Caco-2 (cell line): Measurements from ENCODE around the gene PIKFYVE. TPM values are rescaled to one million over a fixed set of nuclear protein-coding genes. Genes with fewer than 3 reads are reported as not detected.

ENCODE experiments used
- BruUV-seq: library from RNA; stranded (reverse); fragments of 400-500 nt; replicated peaks from 2 replicates; lab custom pipeline; 2021; lab: Mats Ljungman, UMichigan
- CTCF ChIA-PET: fragments of 300-600 bp; sonication (Branson Sonifier 250); formaldehyde crosslinking; loops from one replicate; lab custom pipeline; 2022; ENCODE audit warnings: antibody characterized with exemption; lab: Charles Lee
- POLR2A ChIA-PET: fragments of 300-600 bp; sonication (Branson Sonifier 250); formaldehyde crosslinking; loops from one replicate; lab custom pipeline; 2022; ENCODE audit warnings: antibody characterized with exemption; lab: Charles Lee
- DNase-seq, 2 experiments: peaks; one replicate each; pipeline versions ENCODE4 v3.0.0 to v3.0.0-alpha.2; 2020 to 2022
- H3K27me3 ChIP-seq: replicated peaks from 2 replicates; pipeline ENCODE4 v1.6.0; 2011; ENCODE audit warnings: low read length; ENCODE audit not compliant: control insufficient read depth, insufficient read depth
- H3K36me3 ChIP-seq: 2 replicates; pipeline ENCODE4 v1.5.1; 2011; ENCODE audit warnings: low read length; ENCODE audit not compliant: control insufficient read depth, insufficient read depth
- H3K4me1 ChIP-seq: fragments of 250-450 bp; sonication (Bioruptor Pico); 2 replicates; pipeline ENCODE4 v1.5.1; 2020; ENCODE audit warnings: mild to moderate bottlenecking
- H3K4me3 ChIP-seq: 2 replicates; pipeline ENCODE4 v1.5.1; 2011; ENCODE audit warnings: low read depth, mild to moderate bottlenecking, control low read depth, low read length
- H3K9me3 ChIP-seq: fragments of 250-450 bp; sonication (Bioruptor Pico); 2 replicates; pipeline ENCODE4 v1.5.1; 2020; ENCODE audit warnings: mild to moderate bottlenecking, moderate library complexity
- H3K27ac Mint-ChIP-seq: one replicate; pipeline ENCODE4 v1.8.0; 2022; ENCODE audit warnings: mixed read lengths; ENCODE audit not compliant: unreplicated experiment
- H3K27me3 Mint-ChIP-seq: one replicate; pipeline ENCODE4 v1.8.0; 2022; ENCODE audit warnings: mixed read lengths; ENCODE audit not compliant: insufficient read depth, unreplicated experiment
- H3K36me3 Mint-ChIP-seq: one replicate; pipeline ENCODE4 v1.8.0; 2022; ENCODE audit warnings: mild to moderate bottlenecking, mixed read lengths; ENCODE audit not compliant: insufficient read depth, unreplicated experiment
- H3K4me1 Mint-ChIP-seq: one replicate; pipeline ENCODE4 v1.8.0; 2022; ENCODE audit warnings: low read depth, mixed read lengths; ENCODE audit not compliant: unreplicated experiment
- H3K4me3 Mint-ChIP-seq: one replicate; pipeline ENCODE4 v1.8.0; 2022; ENCODE audit warnings: mild to moderate bottlenecking, moderate library complexity, mixed read lengths; ENCODE audit not compliant: unreplicated experiment
- H3K9me3 Mint-ChIP-seq: one replicate; pipeline ENCODE4 v1.8.0; 2022; ENCODE audit warnings: mixed read lengths; ENCODE audit not compliant: unreplicated experiment
- CTCF ChIP-seq, 2 experiments: fragments of 200-600 bp in 1 of 2; IDR thresholded peaks; 1 replicate in 1 of 2; 2 replicates in 1 of 2; pipeline versions ENCODE4 v1.5.1 to v1.8.0; 2011 to 2022; ENCODE audit warnings: antibody characterized with exemption in 1 of 2, control low read depth in 1 of 2, inconsistent platforms in 1 of 2, low read depth in 1 of 2, low read length in 1 of 2, mild to moderate bottlenecking in 1 of 2, moderate library complexity in 1 of 2; ENCODE audit not compliant: insufficient read depth in 1 of 2, severe bottlenecking in 1 of 2, unreplicated experiment in 1 of 2
- intact Hi-C: fragments of 100-400 bp; cut with micrococcal nuclease; formaldehyde crosslinking; loops from one replicate; pipeline ENCODE4 v1.10.0; 2022; ENCODE audit not compliant: unreplicated experiment
- total RNA-seq: library from RNA; stranded (reverse); gene quantifications from 2 replicates; pipeline ENCODE4 v1.2.3, GENCODE V29; 2022

The PIKFYVE gene
- total RNA-seq, 1 experiment from 2014 or later, result 31.2 TPM

- Histone ChIP-seq H3K36me3 (peaks cover 4% of the 10 kb centered on the region), H3K4me3 (peak overlapping the region; percentile 67), H3K4me1 (peaks cover 36% of the 10 kb centered on the region), H3K27me3 (no peaks in the 10 kb centered on the region), H3K9me3 (no peaks in the 10 kb centered on the region)
- BruUV-seq, result no TSS peak
- Mint-ChIP-seq H3K4me3 (peak overlapping the region; percentile 85), H3K9me3 (no peaks in the 10 kb centered on the region), H3K4me1 (peaks cover 18% of the 10 kb centered on the region), H3K27me3 (no peaks in the 10 kb centered on the region), H3K36me3 (peaks cover 66% of the 10 kb centered on the region), H3K27ac (peak overlapping the region; percentile 81)
- ChIA-PET POLR2A (interaction anchor here (0.7 kb wide), 1 partner anchor 152 kb away, joined by 4 read pairs; no protein-coding TSS in a partner anchor), CTCF (interaction anchor here (1.2 to 3.1 kb wide), 10 partner anchors 12 to 507 kb away, joined by 3 to 32 read pairs (median 4); partner anchors contain the start of gene PIKFYVE)
- DNase-seq, result no peak
- TF ChIP-seq CTCF (IDR thresholded peaks at IDR 0.05; ENCODE audit: insufficient read depth in 1 of 2, low read depth in 1 of 2, low read length in 1 of 2, severe bottlenecking in 1 of 2, unreplicated experiment in 1 of 2), result no peak
- intact Hi-C loops, result loop anchor here (1.0 kb wide), 2 partner anchors 13 to 507 kb away; no protein-coding TSS in a partner anchor
Measured at GRCh38 chr2:208253600-208254117, 12.4 kb upstream of the PIKFYVE start.

- peak overlapping the region; percentile 81 for H3K27ac Mint-ChIP-seq
- no peaks in the 10 kb centered on the region for H3K27me3 Mint-ChIP-seq
- no TSS peak for BruUV-seq
- DNase-seq, result peak; percentile 93 to 95
- H3K9me3 Mint-ChIP-seq, result no peaks in the 10 kb centered on the region
- no peaks in the 10 kb centered on the region for H3K9me3 ChIP-seq
- H3K4me3 ChIP-seq, result peak overlapping the region; percentile 67
- H3K4me1 Mint-ChIP-seq, result peaks cover 18% of the 10 kb centered on the region
- peaks cover 36% of the 10 kb centered on the region for H3K4me1 ChIP-seq
- ChIA-PET POLR2A (interaction anchor here (0.5 to 1.3 kb wide), 4 partner anchors 12 to 459 kb away, joined by 4 to 6 read pairs (median 4); no protein-coding TSS in a partner anchor), CTCF (interaction anchor here (0.5 to 3.1 kb wide), 15 partner anchors 11 to 1339 kb away, joined by 3 to 32 read pairs (median 4); partner anchors contain the start of gene PIKFYVE)
- peak; percentile 64 to 96 for TF ChIP-seq CTCF (IDR thresholded peaks at IDR 0.05; ENCODE audit: insufficient read depth in 1 of 2, low read depth in 1 of 2, low read length in 1 of 2, severe bottlenecking in 1 of 2, unreplicated experiment in 1 of 2)
- peaks cover 3% of the 10 kb centered on the region for H3K36me3 ChIP-seq
- intact Hi-C loops, result loop anchor here (1.0 kb wide), 2 partner anchors 14 to 508 kb away; no protein-coding TSS in a partner anchor
- peaks cover 60% of the 10 kb centered on the region for H3K36me3 Mint-ChIP-seq
- H3K4me3 Mint-ChIP-seq, result peak overlapping the region; percentile 85
- H3K27me3 ChIP-seq, result no peaks in the 10 kb centered on the region
Measured at GRCh38 chr2:208254118-208254870, 11.8 kb upstream of the PIKFYVE start.
